Panc1 (cell line): Measurements from ENCODE around the gene HOXD13. TPM values are rescaled to one million over a fixed set of nuclear protein-coding genes. Genes with fewer than 3 reads are reported as not detected.

Experiments
- ATAC-seq: fragments of 200-7000 bp; cut with Tn5 transposase; 2 replicates; pipeline ENCODE4 v1.9.1; 2020; ENCODE audit warnings: mild to moderate bottlenecking, moderate library complexity
- BruUV-seq: library from RNA; stranded (reverse); fragments of 400-500 nt; replicated peaks from 2 replicates; lab custom pipeline; 2021; lab: Mats Ljungman, UMichigan
- CTCF ChIA-PET: fragments of 300-600 bp; sonication (Branson Sonifier 250); formaldehyde crosslinking; loops from one replicate; lab custom pipeline; 2022; ENCODE audit warnings: antibody characterized with exemption; lab: Charles Lee
- POLR2A ChIA-PET: fragments of 300-600 bp; sonication (Branson Sonifier 250); formaldehyde crosslinking; loops from one replicate; lab custom pipeline; 2022; ENCODE audit warnings: antibody characterized with exemption; lab: Charles Lee
- DNase-seq: peaks from one replicate; pipeline ENCODE4 v3.0.0-alpha.2; 2010; ENCODE audit warnings: low read depth, low spot score
- H3K27ac ChIP-seq: 2 replicates; pipeline ENCODE4 v1.5.1; 2011; ENCODE audit warnings: mild to moderate bottlenecking, low read length, inconsistent platforms
- H3K27me3 ChIP-seq: fragments of 200-500 bp; sonication (Bioruptor generic); 2 replicates; pipeline ENCODE4 v1.6.0; 2014; ENCODE audit warnings: low read length, inconsistent platforms; ENCODE audit not compliant: control insufficient read depth, insufficient read depth
- H3K36me3 ChIP-seq: fragments of 200-500 bp; sonication (Bioruptor generic); 2 replicates; pipeline ENCODE4 v1.5.1; 2014; ENCODE audit warnings: inconsistent platforms, mild to moderate bottlenecking, low read length, moderate library complexity; ENCODE audit not compliant: control insufficient read depth, insufficient read depth
- H3K4me1 ChIP-seq: 2 replicates; pipeline ENCODE4 v1.5.1; 2011; ENCODE audit warnings: inconsistent platforms, mild to moderate bottlenecking, low read length, moderate library complexity; ENCODE audit not compliant: control insufficient read depth, insufficient read depth
- H3K4me3 ChIP-seq, 2 experiments: 2 replicates each; pipeline ENCODE4 v1.5.1; 2011 to 2012; ENCODE audit warnings: low read depth in 2 of 2, low read length in 2 of 2, mild to moderate bottlenecking in 2 of 2, inconsistent platforms in 1 of 2, moderate library complexity in 1 of 2
- H3K9me3 ChIP-seq: fragments of 200-500 bp; sonication (Bioruptor generic); 2 replicates; pipeline ENCODE4 v1.5.1; 2014; ENCODE audit warnings: low read depth, mild to moderate bottlenecking, inconsistent platforms, low read length, moderate library complexity; ENCODE audit not compliant: control insufficient read depth, insufficient read depth
- POLR2AphosphoS5 ChIP-seq: IDR thresholded peaks from 2 replicates; pipeline ENCODE4 v1.6.1; 2012; ENCODE audit warnings: mild to moderate bottlenecking, low read depth, low read length, moderate library complexity
- SIN3A ChIP-seq: IDR thresholded peaks from 2 replicates; pipeline ENCODE4 v1.6.1; 2012; ENCODE audit warnings: low read depth, mild to moderate bottlenecking, low read length, moderate library complexity, borderline replicate concordance; ENCODE audit not compliant: insufficient read depth
- TCF7L2 ChIP-seq: IDR thresholded peaks from 2 replicates; pipeline ENCODE4 v1.6.1; 2011; ENCODE audit warnings: mild to moderate bottlenecking, low read depth, low read length, inconsistent platforms
- in situ Hi-C: cut with HindIII; loops from 2 replicates; pipeline ENCODE4 v1.10.0; 2016; ENCODE audit warnings: low sequenced_read_pairs, low pct_unique_long_range_greater_than_20kb
- intact Hi-C: fragments of 100-400 bp; cut with micrococcal nuclease; formaldehyde crosslinking; loops from one replicate; pipeline ENCODE4 v1.10.0; 2022; ENCODE audit not compliant: unreplicated experiment
- total RNA-seq: library from RNA; stranded (reverse); gene quantifications from one replicate; pipeline ENCODE4 v1.2.1, GENCODE V29; 2021; ENCODE audit not compliant: unreplicated experiment
- TF ChIP-seq, protein P1 (sequence below), 2 experiments: IDR thresholded peaks; 2 replicates each; pipeline ENCODE4 v1.6.1; 2011 to 2012; ENCODE audit warnings: low read depth in 2 of 2, control low read depth in 1 of 2, low read length in 1 of 2, mild to moderate bottlenecking in 1 of 2, moderate library complexity in 1 of 2; ENCODE audit not compliant: insufficient read depth in 1 of 2
- TF ChIP-seq, protein P2 (sequence below): fragments of 450-650 bp; IDR thresholded peaks from 2 replicates; pipeline ENCODE4 v1.5.1; 2017; ENCODE audit warnings: mild to moderate bottlenecking

Gene HOXD13
- total RNA-seq, 1 experiment from 2014 or later, result not detected

DNA sequence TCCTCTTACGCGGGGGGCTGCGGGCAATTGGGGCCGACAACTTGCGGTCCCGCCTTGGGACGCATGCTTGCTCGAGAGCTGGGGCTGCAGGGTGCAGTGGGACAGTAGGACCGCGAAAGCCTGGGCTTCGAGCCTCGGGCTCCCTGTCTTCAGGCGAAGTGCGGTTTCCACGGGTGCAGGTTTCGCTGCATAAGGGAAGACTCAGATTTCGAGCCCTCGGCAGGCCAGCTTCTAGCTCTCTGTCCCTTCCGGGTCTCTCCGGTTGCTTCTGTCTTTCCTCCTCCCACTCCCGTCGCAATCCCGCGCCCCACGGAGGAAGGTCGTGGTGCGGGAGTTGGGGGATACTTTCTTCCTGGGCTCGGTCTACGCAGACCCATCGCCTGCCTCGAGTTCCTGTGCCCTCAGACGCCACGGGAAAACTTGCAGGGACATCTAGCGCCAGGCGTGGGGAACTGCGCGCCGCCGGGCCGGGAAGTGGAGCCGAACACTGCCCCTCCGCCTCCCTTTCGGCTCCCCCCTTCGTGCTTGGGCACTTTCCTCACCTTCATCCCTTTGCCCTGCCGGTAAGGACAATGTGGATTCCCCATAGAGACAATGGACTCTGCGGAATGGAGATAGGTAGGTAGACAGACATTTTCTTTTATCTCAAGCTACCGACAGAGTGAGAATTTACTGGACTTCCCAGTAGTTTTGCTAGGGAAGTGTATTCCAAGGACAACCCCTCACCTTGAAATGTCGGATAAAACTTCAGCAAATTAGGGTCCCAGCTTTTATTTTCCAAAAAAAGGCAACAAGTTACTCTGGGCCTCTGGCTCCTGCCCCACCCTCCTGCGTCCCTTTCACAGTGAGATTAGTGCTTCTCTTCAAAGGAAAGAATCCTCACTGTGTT, 4.2 kb upstream of the HOXD13 start:
- POLR2A ChIA-PET, result no interaction called here
- no peak overlapping the region for H3K27ac ChIP-seq
- DNase-seq (no peak), ATAC-seq (peak; percentile 87)
- peaks cover 9% of the 10 kb centered on the region for H3K4me1 ChIP-seq
- H3K27me3 ChIP-seq, result peaks cover 36% of the 10 kb centered on the region
- no peaks in the 10 kb centered on the region for H3K36me3 ChIP-seq
- TF ChIP-seq, protein P1, sequence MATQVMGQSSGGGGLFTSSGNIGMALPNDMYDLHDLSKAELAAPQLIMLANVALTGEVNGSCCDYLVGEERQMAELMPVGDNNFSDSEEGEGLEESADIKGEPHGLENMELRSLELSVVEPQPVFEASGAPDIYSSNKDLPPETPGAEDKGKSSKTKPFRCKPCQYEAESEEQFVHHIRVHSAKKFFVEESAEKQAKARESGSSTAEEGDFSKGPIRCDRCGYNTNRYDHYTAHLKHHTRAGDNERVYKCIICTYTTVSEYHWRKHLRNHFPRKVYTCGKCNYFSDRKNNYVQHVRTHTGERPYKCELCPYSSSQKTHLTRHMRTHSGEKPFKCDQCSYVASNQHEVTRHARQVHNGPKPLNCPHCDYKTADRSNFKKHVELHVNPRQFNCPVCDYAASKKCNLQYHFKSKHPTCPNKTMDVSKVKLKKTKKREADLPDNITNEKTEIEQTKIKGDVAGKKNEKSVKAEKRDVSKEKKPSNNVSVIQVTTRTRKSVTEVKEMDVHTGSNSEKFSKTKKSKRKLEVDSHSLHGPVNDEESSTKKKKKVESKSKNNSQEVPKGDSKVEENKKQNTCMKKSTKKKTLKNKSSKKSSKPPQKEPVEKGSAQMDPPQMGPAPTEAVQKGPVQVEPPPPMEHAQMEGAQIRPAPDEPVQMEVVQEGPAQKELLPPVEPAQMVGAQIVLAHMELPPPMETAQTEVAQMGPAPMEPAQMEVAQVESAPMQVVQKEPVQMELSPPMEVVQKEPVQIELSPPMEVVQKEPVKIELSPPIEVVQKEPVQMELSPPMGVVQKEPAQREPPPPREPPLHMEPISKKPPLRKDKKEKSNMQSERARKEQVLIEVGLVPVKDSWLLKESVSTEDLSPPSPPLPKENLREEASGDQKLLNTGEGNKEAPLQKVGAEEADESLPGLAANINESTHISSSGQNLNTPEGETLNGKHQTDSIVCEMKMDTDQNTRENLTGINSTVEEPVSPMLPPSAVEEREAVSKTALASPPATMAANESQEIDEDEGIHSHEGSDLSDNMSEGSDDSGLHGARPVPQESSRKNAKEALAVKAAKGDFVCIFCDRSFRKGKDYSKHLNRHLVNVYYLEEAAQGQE (IDR thresholded peaks at IDR 0.05; ENCODE audit: insufficient read depth in 1 of 2, low read depth in 2 of 2, low read length in 1 of 2), result no peak
- TF ChIP-seq, protein P2, sequence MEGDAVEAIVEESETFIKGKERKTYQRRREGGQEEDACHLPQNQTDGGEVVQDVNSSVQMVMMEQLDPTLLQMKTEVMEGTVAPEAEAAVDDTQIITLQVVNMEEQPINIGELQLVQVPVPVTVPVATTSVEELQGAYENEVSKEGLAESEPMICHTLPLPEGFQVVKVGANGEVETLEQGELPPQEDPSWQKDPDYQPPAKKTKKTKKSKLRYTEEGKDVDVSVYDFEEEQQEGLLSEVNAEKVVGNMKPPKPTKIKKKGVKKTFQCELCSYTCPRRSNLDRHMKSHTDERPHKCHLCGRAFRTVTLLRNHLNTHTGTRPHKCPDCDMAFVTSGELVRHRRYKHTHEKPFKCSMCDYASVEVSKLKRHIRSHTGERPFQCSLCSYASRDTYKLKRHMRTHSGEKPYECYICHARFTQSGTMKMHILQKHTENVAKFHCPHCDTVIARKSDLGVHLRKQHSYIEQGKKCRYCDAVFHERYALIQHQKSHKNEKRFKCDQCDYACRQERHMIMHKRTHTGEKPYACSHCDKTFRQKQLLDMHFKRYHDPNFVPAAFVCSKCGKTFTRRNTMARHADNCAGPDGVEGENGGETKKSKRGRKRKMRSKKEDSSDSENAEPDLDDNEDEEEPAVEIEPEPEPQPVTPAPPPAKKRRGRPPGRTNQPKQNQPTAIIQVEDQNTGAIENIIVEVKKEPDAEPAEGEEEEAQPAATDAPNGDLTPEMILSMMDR, result peak; percentile 94
- in situ Hi-C loops, result no loop called here
- intact Hi-C loops, result loop anchor here (2.0 to 10.0 kb wide), 3 partner anchors 123 to 721 kb away; no protein-coding TSS in a partner anchor
- CTCF ChIA-PET, result interaction anchor here (0.6 to 2.0 kb wide), 3 partner anchors 9 to 837 kb away, joined by 3 to 7 read pairs (median 7); no protein-coding TSS in a partner anchor
- peak overlapping the region; percentile 21 to 45 for H3K4me3 ChIP-seq
- H3K9me3 ChIP-seq, result no peaks in the 10 kb centered on the region
- BruUV-seq, result no TSS peak

DNA sequence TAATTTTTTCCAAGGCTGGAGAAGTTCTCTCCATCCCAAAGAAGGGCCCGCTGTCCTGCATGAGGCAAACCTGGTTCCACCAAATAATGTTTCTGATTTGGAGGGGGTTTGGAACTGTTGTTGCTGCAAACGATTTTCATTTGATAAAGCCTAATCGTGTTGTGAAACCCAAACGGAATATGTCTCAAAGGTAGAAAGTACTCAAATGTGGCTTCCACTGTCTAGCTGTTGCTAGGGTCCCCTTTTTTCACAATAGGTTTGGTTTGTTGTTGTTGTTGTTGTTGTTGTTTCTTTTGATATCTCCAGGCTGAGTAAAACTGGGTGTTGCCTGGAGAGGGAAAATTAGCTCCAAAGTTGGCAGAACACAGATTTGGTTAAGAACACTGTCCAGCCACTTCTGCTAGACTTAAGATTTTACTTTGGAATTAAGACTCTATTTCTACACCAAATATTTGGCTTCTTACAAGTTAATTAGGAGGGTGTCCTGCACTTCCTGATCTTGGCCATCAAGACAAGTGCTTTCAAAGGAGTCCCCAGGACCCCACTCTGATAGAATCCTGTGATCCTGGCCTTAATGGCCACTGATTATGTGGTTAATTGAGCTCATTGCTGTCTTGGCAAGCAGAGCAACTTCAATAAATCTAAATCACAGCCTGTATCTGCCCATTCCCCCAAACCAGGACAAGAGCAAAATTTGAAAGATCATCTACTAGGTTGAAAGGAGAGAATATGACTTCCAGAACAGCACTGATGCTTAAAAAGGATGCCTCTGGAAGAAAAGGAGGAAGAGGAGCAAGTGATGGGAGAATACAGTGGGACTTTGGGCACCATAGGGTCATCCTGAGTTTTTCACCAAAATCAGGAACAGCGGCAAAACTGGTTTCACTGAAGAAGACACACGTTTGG, 3.3 kb upstream of the HOXD13 start:
- in situ Hi-C loops, result no loop called here
- ATAC-seq, result no peak
- peaks cover 32% of the 10 kb centered on the region for H3K27me3 ChIP-seq
- no peaks in the 10 kb centered on the region for H3K9me3 ChIP-seq
- POLR2A ChIA-PET, result no interaction called here
- CTCF ChIA-PET, result interaction anchor here (1.4 to 2.0 kb wide), 2 partner anchors 8 to 399 kb away, joined by 3 to 7 read pairs; no protein-coding TSS in a partner anchor
- no peak overlapping the region for H3K27ac ChIP-seq
- no peak for TF ChIP-seq POLR2AphosphoS5
- no peak for TF ChIP-seq SIN3A
- no peak for TF ChIP-seq TCF7L2
- BruUV-seq, result no TSS peak
- H3K36me3 ChIP-seq, result no peaks in the 10 kb centered on the region
- no peak for DNase-seq
- H3K4me3 ChIP-seq, result no peak overlapping the region
- intact Hi-C loops, result loop anchor here (2.0 to 10.0 kb wide), 3 partner anchors 124 to 722 kb away; no protein-coding TSS in a partner anchor
- H3K4me1 ChIP-seq, result peaks cover 9% of the 10 kb centered on the region
